Hepatocyte (in vitro differentiated cells): ENCODE data around the gene ARRB1. TPM values are rescaled to one million over a fixed set of nuclear protein-coding genes. Genes with fewer than 3 reads are reported as not detected.
A peak's percentile ranks its signal among the peaks of the same experiment; 100 is the strongest.

Source experiments
- DNase-seq: peaks from one replicate; pipeline ENCODE4 v3.0.0-alpha.2; 2016; ENCODE audit warnings: low spot score
- H2AFZ ChIP-seq: fragments of 200-600 bp; sonication (generic); 2 replicates; pipeline ENCODE4 v1.6.0; 2016; ENCODE audit warnings: antibody characterized with exemption, mild to moderate bottlenecking
- H3K27ac ChIP-seq: fragments of 200-600 bp; sonication (generic); 2 replicates; pipeline ENCODE4 v1.5.1; 2016; ENCODE audit warnings: mild to moderate bottlenecking
- H3K27me3 ChIP-seq: fragments of 200-600 bp; sonication (generic); 2 replicates; pipeline ENCODE4 v1.6.1; 2016
- H3K36me3 ChIP-seq: fragments of 200-600 bp; sonication (generic); replicated peaks from 2 replicates; pipeline ENCODE4 v1.5.1; 2016; ENCODE audit warnings: low read depth; ENCODE audit not compliant: insufficient read depth
- H3K4me1 ChIP-seq: fragments of 200-600 bp; sonication (generic); 2 replicates; pipeline ENCODE4 v1.5.1; 2016; ENCODE audit warnings: mild to moderate bottlenecking, moderate library complexity; ENCODE audit not compliant: insufficient read depth
- H3K4me2 ChIP-seq: fragments of 200-600 bp; sonication (generic); 2 replicates; pipeline ENCODE4 v1.6.0; 2016
- H3K4me3 ChIP-seq: fragments of 200-600 bp; sonication (generic); 2 replicates; pipeline ENCODE4 v1.5.1; 2016; ENCODE audit warnings: mild to moderate bottlenecking
- H3K79me2 ChIP-seq: fragments of 200-600 bp; sonication (generic); 2 replicates; pipeline ENCODE4 v1.6.0; 2017; ENCODE audit warnings: mild to moderate bottlenecking
- H3K9me2 ChIP-seq: fragments of 200-600 bp; sonication (generic); replicated peaks from 2 replicates; pipeline ENCODE4 v1.6.0; 2017; ENCODE audit warnings: mild to moderate bottlenecking; ENCODE audit not compliant: insufficient read depth
- H3K9me3 ChIP-seq: fragments of 200-600 bp; sonication (generic); 2 replicates; pipeline ENCODE4 v1.5.1; 2016; ENCODE audit warnings: low read depth, mild to moderate bottlenecking
- H4K20me1 ChIP-seq: fragments of 200-600 bp; sonication (generic); 2 replicates; pipeline ENCODE4 v1.6.0; 2016; ENCODE audit warnings: mild to moderate bottlenecking; ENCODE audit not compliant: insufficient read depth, poor library complexity, severe bottlenecking
- EZH2 ChIP-seq: fragments of 200-600 bp; sonication (generic); IDR thresholded peaks from 2 replicates; pipeline ENCODE4 v1.6.1; 2016; ENCODE audit warnings: antibody characterized with exemption, mild to moderate bottlenecking, borderline replicate concordance
- EZH2phosphoT487 ChIP-seq: fragments of 200-600 bp; sonication (generic); IDR thresholded peaks from one replicate; pipeline ENCODE4 v1.6.1; 2018; ENCODE audit warnings: antibody characterized with exemption, mild to moderate bottlenecking, low read depth, moderate library complexity; ENCODE audit not compliant: unreplicated experiment, severe bottlenecking
- WGBS: methylation state at CpG from one replicate; pipeline ENCODE4 v1.1.6; 2016; ENCODE audit warnings: low lambda C conversion rate; ENCODE audit errors: missing lambda C conversion rate; 5-methylcytosine and 5-hydroxymethylcytosine counted together
- polyA plus RNA-seq: library from polyadenylated mRNA; unstranded; fragments of >200 nt; fragmentation: Nextera tagmentation; extraction: Ambion mirVana; gene quantifications from 2 replicates; pipeline ENCODE4 v1.2.1, GENCODE V29; 2016
- total RNA-seq: library from RNA; depleted of rRNA; stranded (reverse); fragments of >200 nt; gene quantifications from 2 replicates; pipeline ENCODE4 v1.2.3, GENCODE V29; 2014
- TF ChIP-seq, protein P1 (sequence below): fragments of 200-600 bp; sonication (generic); IDR thresholded peaks from 2 replicates; pipeline ENCODE4 v1.5.1; 2016; ENCODE audit warnings: antibody characterized with exemption, mild to moderate bottlenecking; ENCODE audit not compliant: poor library complexity

The ARRB1 gene
- total and polyA plus RNA-seq, 2 experiments from 2014 or later, result 16.2 to 83.2 TPM

DNA sequence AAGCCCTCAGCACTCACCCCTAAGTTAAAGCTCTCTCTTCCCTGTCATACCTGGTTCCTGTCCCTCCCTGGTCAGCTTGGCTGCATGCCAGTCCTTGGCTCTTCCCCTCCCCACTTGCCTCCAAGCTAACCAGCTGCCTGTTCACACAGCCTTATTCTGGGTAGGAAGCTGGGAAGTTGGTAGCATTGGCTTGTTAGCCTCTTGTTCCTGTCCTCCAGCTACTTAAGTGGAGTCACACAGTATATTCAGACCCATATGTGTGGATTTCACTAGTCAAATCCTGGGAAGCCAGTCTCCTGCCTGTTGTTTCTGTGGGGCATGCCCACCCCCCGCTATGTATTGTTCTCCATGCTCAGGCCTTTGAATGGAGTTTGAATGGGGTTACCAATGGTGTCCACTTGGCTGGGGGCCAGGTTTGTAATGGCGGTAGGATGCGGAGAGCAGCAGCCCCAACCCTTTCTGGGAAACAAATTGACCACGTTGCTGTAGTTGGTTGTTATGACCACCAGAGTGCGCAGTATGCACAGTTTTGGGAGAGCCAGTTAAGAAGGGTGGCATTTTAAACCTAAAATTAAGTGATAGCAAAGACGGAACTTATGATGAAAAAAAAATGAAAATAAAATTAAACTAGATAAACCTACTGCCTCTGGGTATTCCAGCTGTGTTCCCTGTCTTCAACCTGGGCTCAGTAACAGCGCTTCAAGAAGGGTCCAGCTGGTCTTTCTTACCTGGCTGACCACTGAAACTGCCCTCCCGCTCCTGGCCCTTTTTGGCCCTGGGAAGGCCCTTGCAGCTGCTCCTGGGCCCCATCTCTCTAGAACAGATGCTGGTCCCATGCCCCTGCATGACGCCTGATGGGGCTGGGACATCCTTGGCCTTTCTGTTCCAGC lies 37.2 kb upstream of the ARRB1 start:
- H3K27ac ChIP-seq, result no peak overlapping the region
- peak overlapping the region; percentile 32 for H2AFZ ChIP-seq
- H3K79me2 ChIP-seq, result no peaks in the 10 kb centered on the region
- no peaks in the 10 kb centered on the region for H3K27me3 ChIP-seq
- TF ChIP-seq, protein P1, sequence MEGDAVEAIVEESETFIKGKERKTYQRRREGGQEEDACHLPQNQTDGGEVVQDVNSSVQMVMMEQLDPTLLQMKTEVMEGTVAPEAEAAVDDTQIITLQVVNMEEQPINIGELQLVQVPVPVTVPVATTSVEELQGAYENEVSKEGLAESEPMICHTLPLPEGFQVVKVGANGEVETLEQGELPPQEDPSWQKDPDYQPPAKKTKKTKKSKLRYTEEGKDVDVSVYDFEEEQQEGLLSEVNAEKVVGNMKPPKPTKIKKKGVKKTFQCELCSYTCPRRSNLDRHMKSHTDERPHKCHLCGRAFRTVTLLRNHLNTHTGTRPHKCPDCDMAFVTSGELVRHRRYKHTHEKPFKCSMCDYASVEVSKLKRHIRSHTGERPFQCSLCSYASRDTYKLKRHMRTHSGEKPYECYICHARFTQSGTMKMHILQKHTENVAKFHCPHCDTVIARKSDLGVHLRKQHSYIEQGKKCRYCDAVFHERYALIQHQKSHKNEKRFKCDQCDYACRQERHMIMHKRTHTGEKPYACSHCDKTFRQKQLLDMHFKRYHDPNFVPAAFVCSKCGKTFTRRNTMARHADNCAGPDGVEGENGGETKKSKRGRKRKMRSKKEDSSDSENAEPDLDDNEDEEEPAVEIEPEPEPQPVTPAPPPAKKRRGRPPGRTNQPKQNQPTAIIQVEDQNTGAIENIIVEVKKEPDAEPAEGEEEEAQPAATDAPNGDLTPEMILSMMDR, result peak; percentile 93
- TF ChIP-seq EZH2phosphoT487, result no peak
- H3K36me3 ChIP-seq, result no peaks in the 10 kb centered on the region
- DNase-seq, result peak; percentile 81
- H3K9me3 ChIP-seq, result no peaks in the 10 kb centered on the region
- no peak overlapping the region for H3K4me3 ChIP-seq
- peaks cover 14% of the 10 kb centered on the region for H3K4me1 ChIP-seq
- no peaks in the 10 kb centered on the region for H3K9me2 ChIP-seq
- H3K4me2 ChIP-seq, result no peak overlapping the region
- H4K20me1 ChIP-seq, result no peaks in the 10 kb centered on the region
- 30% methylated on average over 9 of the region's 9 CpGs for WGBS

DNA sequence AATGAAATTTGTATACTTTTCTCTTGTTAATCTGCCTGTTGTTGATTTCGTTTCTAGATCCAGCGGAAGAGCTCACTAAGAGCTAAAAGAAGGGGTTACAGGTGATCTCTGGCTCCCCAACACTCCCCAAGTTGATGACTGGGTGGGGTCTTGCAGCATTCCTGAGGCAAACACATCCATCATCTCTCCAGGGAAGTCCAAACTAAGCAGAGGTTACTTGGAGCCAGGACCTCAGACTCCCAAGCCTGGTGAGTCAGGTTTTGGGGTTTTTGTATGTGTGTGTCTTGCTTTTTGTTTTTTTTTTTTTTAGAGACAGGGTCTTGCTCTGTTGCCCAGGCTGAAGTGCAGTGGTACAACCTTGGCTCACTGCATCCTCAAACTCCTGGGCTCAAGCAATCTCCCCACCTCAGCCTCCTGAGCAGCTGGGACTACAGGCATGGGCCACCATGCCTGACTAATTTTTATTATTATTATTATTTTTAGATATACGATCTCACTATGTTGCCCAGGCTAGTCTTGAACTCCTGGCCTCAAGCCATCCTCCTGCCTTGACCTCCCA lies 36.4 kb upstream of the ARRB1 start:
- Histone ChIP-seq H3K36me3 (no peaks in the 10 kb centered on the region), H3K79me2 (no peaks in the 10 kb centered on the region), H3K9me2 (no peaks in the 10 kb centered on the region), H3K27me3 (no peaks in the 10 kb centered on the region), H3K4me2 (no peak overlapping the region), H4K20me1 (no peaks in the 10 kb centered on the region), H3K27ac (peak overlapping the region; percentile 50), H3K9me3 (no peaks in the 10 kb centered on the region), H3K4me3 (no peak overlapping the region), H3K4me1 (peaks cover 14% of the 10 kb centered on the region), H2AFZ (no peak overlapping the region)
- WGBS, result 58% methylated on average over 3 of the region's 3 CpGs
- TF ChIP-seq EZH2, result no peak
- no peak for TF ChIP-seq EZH2phosphoT487
- TF ChIP-seq, protein P1, result no peak
- no peak for DNase-seq

DNA sequence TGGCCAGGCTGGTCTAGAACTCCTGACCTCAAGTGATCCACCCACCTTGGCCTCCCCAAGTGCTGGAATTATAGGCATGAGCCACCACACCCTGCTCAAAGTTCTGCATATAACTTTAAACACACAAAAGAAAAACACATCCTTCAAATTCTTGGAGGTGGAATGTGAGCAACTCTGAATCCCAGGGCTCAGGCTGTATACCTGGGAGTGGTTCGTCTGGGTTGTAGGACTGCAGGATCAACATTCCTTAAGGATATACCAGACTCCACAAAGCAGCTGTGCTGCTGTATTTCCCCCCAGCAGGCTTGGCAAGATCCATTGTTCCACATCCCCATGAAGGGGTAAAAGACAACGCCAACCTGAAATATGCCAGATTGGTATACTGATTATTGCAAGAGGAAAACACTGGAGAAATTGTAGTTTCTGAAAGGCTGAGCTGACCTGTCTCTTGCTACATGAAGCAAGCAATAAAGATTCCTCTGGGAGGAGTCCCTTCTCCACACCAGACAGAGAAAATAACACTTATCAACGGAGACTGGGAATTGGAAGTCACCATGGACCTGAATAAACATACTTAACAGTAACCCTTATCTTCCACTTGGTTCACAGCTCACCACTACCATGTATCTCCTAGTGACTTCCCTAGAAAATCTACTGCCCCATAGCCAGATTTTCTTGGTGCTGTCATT lies 35.6 kb upstream of the ARRB1 start:
- no peaks in the 10 kb centered on the region for H3K9me2 ChIP-seq
- no peaks in the 10 kb centered on the region for H3K36me3 ChIP-seq
- H2AFZ ChIP-seq, result no peak overlapping the region
- peak; percentile 48 for DNase-seq
- H3K4me3 ChIP-seq, result no peak overlapping the region
- H3K9me3 ChIP-seq, result no peaks in the 10 kb centered on the region
- H3K27ac ChIP-seq, result peak overlapping the region; percentile 50
- no peak overlapping the region for H3K4me2 ChIP-seq
- H4K20me1 ChIP-seq, result no peaks in the 10 kb centered on the region
- H3K79me2 ChIP-seq, result no peaks in the 10 kb centered on the region
- peaks cover 14% of the 10 kb centered on the region for H3K4me1 ChIP-seq
- WGBS, result 21% methylated on average over 3 of the region's 3 CpGs
- H3K27me3 ChIP-seq, result no peaks in the 10 kb centered on the region
- TF ChIP-seq, protein P1, result no peak
- no peak for TF ChIP-seq EZH2
- no peak for TF ChIP-seq EZH2phosphoT487
